CD4-positive, alpha-beta T cell treated with Interleukin-21 for 1 hour (primary cell): ENCODE data around the gene ABCC5.
"Not testable (repeated sequence)": the region's sequence is repeated elsewhere in the genome, so short reads cannot be mapped to it uniquely, and the experiment has no call there.

Experiments used
- DNase-seq: peaks from one replicate; pipeline ENCODE4 v3.0.0-alpha.2; 2020

Gene ABCC5

DNA sequence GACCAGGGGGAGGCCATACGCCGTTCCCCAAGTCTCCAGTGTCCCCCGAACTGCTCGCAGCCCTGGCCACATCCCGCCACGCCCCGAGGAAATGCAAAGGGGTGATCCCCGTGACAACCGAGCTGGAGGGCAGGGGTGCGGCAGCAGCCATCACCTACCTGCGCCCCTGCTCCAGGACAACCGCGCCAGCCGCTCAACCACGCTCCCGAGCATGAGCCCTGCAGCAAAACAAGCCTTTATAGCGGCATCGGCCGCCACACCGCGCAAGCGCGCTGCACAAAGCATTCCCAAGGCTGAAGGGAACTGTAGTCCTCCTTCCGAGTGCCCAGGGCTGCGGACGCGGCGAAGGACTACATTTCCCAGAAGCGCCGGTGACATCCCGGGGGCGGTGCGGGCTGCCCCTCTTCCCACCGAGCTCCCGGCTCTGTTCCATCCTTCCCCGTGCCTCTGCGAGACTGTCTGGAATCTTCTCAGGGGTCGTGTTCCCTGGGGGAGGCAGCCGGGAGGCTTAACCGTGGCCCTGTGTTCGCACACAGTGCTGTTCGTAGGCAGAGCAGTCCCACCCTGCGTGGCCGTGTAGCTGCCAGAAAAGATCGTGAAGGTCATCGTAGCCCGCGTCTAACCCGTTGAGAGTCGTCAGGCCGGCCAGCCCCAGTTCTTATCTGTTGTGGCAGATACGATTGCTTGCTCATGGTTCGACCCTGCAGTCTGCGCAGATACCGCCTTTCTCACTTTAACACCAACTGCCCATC, at the start of gene ABCC5:
ABCC5 (minus strand) TSS at position 213 of the 752 bp plus-strand sequence. CDS start 3,492 bp downstream, outside the sequence.
- DNase-seq: peak; percentile 88

DNA sequence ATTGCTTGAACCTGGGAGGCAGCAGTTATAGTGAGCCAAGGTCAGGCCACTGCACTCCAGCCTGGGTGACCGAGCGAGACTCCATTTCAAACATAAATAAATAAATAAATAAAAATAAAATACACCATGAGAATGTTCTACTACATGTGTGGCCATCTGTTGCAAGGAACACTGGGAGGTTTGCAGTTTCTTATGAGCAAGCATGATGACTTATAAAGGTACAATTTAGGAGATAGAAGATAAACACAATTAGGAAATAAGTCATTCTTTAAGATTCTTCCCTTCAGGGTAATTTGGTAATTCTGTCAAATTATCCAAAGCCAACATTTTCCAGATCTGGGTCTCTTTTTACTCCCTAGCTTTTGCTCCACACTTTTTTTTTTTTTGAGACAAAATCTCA, 48.5 kb upstream of the ABCC5 start:
- no peak for DNase-seq

DNA sequence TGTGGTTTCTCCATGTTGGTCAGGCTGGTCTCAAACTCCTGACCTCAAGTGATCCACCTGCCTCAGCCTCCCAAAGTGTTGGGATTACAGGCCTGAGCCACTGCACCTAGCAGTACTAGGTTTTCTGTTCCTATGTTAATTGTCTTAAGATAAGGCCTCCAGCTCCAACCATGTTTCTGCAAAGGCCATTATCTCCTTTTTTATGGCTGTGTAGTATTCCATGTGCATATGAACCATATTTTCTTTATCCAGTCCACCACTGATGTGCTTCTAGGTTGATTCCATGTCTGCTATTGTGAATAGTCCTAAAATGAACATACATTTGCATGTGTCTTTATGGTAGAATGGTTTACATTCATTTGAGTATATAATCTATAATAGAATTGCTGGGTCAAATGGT, 45.0 kb upstream of the ABCC5 start:
- no peak for DNase-seq

DNA sequence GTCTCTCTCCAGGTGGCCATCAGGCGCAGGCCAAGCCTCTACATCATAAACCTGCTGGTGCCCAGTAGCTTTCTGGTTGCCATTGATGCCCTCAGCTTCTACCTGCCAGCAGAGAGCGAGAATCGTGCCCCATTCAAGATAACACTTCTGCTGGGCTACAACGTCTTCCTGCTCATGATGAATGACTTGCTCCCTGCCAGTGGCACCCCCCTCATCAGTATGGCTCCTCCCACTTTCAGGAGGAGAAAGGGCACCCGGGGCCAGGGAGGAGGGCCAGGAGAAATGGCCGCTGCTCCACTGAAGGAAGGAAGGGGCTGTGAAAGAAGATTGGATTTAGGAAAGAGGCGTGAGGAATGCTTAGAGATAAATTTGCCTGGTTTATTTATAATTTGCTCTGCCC, 41.7 kb upstream of the ABCC5 start:
- no peak for DNase-seq

DNA sequence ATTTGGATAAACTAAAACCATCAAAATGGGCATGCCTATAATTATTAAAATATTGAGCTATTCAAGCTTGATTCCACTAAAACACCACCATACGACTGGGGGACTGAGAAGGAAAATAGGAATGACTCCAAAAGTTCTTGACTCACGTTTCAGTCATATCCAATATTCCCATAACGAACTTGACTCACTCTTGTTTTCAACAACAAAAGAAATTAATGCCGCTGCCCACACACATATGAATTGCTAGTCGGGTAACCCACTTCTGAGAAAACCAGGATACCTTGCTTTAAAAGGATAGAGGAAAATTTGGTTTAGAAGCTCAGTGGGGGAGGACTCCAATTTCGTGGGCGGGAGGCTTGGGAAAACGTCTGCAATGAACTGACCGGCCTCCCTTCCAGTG, 40.3 kb upstream of the ABCC5 start:
- no peak for DNase-seq

DNA sequence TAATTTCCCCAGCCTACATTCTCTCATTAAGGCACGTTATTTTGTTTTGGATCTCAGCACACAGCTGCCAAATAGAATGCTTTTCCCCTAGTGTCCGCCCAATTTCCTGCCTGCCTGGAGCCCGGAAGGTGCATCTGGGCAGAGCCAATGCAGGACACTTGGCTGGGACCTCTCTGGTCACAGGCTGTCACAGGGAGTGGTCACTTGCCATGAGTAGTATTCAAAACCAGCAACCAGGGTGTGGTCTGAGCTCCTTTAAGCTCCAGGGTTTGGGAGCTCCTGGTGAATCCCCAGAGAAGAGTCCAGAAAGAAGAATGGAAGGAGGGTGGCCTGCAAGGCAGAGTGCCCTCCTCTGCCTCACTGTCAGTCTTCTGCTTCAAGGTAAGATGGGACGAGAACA, 35.1 kb upstream of the ABCC5 start, which contains the start of gene HTR3C:
HTR3C (plus strand) TSS at position 281 of the 400 bp plus-strand sequence; CDS start at position 315, 34 bp downstream.
- no peak for DNase-seq

DNA sequence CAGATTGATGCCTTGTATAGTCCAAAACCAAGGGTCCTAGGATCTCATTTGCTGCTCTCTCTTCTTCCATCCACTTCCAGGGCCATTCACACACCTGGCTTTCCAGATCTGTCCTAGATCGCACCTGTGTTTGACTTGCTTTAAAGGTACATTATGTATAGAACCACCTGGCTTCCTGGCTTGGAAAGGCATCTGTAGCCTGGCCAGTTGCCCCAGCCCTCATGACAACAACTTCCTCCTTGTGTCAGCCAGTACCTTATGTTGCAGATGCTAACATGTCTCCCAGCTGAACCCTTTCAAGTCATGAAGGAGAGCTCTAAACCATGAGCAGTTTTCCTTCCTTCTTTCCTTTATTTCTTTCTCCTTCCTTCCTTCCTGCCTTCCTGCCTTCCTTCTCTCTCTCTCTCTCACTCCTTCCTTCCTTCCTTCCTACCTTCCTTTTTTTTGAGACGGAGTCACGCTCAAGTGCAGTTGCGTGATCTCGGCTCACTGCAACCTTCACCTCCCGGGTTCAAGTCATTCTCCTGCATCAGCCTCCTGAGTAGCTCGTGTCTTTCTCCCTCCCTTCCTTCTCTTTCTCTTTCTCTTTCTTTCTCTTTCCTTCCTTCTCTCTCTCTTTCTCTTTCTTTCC, 32.6 kb upstream of the ABCC5 start:
- no peak for DNase-seq

DNA sequence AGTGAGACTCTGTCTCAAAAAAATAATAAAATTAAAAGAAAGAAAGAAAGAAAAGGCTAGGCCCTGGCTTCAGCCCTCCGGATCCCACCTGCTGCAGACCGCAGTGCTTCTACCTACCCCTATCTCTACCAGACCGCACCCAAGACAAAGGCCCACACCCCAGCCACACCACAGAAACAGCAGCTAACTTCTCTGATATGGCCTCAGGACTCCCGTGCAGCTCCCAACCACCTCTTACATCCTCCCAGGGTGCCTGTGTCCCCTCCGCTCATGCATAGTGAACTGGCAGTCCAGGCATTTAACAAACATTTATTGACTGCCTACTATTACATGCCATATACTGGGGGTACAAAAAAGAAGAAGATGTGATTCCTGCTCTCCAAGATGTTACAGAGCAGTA, 28.3 kb upstream of the ABCC5 start:
- no peak for DNase-seq

DNA sequence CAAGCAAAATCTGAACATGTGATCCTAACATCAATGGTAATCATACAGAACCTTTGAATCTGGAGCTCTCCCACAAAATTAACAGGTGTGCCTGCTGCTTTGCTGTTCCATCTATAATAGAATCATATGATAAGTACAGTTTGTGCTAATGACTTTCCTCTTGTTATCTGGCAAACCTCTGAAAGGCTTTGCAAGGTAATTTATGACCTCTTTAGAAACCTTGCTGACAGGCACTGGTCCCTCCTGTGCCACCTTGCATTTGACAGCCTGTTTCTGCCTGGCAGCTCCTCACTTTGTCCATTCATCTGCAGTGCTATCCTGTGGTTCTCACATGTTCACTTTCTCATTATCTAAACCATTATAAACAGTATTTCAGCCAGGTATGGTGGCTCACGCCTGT, 24.9 kb upstream of the ABCC5 start:
- no peak for DNase-seq

DNA sequence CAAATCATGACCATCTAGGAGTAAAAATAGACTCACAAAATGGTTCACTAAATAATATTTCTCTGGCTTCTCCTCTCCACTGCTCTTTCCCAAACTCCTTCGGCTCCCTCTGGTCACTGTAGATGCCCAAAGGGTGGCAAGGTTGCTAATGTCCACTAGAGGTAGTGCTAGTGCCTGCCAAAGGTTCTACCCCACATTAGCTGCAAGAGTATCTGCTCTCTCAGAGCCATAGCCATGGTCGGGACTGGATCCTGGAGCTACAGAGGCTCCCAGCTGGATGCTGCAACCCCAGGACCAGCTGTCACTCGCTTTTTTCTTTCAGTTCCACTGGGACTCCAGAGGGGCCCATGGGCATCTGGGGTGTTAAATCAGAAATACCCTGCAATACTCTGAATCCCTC, 22.3 kb upstream of the ABCC5 start:
- DNase-seq: no peak

DNA sequence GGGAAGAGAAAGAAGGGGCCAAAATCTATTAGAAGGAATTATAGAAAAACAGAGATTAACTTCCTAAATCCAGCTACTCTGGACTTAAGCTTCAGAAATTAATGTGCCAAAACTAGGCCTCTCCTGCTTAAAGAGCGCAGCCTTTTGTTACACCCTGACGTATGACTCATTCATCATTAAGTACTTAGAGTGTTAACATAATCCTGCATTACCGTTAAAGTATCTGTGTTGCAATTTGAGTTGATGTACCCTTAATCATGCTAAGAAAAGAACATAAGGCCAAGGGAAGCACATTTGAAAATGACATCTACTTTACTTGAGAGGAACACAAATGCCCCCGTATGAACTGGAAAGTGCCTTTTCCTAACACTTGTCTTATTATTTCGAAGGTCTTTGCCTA, 21.7 kb upstream of the ABCC5 start:
- DNase-seq: no peak

DNA sequence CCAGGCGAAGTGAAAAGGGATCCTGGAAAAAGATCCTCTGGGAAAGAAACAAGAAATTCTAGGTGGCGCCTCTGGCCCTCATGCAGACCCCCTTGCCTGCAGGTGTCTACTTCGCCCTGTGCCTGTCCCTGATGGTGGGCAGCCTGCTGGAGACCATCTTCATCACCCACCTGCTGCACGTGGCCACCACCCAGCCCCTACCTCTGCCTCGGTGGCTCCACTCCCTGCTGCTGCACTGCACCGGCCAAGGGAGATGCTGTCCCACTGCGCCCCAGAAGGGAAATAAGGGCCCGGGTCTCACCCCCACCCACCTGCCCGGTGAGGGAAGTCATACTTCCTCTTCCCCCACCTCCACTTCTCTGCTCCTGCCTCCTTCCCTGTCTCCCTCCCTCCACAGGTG, 20.6 kb upstream of the ABCC5 start:
- DNase-seq: not testable (repeated sequence)

DNA sequence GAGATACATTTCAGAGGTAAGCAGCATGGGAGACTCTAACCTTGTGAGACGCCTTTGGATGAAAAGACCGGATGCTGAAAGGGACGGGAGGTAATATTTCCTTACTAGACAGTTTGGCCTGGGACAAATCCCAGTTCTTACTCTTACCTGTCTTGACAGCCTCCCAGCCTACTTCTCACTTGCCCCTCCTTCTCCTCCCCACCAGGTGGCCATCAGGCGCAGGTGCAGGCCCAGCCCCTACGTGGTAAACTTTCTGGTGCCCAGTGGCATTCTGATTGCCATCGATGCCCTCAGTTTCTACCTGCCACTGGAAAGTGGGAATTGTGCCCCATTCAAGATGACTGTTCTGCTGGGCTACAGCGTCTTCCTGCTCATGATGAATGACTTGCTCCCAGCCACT, 20.1 kb upstream of the ABCC5 start:
- no peak for DNase-seq

DNA sequence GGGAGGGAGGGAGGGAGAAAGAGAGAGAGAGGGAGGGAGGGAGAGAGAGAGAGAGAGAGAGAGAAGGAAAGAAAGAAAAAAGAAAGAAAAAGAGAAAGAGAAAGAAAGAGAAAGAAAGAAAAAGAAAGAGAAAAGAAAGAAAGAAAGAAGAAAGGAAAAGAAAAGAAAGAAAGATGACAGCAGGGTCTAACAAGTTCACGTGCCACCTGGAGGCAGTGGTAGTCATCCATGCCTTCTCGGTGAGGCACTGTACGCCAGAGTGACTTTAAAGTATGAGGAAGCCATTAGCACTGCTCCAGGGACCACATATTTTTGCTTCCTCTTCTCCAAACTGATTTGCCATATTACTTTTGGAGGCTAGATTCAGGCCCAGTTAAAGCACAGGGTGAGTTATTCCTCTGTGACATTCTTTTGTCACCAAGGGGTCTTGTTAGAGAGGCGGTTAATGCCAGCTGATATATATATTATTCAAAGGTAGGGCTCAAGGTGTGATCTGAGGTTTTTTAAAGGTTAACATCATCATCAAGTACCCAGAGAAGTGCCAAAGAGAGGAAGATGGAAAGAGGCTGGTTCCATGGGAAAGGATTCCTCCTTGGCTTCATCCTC, 13.6 kb upstream of the ABCC5 start, which contains the start of gene HTR3D:
HTR3D (plus strand) TSS at position 556 of the 606 bp plus-strand sequence; CDS start at position 556, 0 bp downstream.
- DNase-seq: no peak

DNA sequence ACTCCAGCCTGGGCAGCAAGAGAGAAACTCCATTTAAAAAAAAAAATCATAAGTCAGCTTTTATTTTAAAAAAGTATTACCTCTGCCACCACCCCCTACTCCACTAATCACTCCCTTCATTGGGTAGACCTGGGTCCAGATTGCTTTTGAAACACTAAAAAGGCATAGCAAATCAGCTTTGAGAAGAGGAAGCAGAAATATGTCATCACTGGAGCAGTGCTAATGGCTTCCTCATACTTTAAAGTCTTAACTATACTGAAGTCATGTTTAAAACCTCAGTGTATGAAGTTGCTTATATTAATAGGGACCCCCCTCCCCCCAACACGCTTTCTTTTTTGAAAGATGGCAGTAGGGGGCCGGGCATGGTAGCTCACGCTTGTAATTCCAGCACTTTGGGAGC, 12.9 kb upstream of the ABCC5 start:
- DNase-seq: no peak

DNA sequence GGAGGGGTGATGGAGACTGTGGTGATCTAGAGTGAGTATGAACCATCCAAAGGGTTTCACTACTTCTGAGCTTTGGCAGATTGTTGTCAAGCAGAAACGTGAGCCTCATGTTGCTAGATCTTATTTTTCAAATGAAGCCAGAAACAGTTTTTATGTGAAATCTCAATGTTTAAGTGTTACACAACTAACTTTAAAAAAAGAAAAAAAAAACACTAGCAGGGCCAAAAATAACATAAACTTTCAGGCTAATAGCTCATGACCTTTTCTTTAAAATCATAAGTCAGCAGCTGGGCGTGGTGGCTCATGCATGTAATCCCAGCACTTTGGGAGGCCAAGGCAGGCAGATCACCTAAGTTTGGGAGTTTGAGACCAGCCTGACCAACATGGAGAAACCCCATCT, 11.8 kb upstream of the ABCC5 start:
- DNase-seq: no peak

DNA sequence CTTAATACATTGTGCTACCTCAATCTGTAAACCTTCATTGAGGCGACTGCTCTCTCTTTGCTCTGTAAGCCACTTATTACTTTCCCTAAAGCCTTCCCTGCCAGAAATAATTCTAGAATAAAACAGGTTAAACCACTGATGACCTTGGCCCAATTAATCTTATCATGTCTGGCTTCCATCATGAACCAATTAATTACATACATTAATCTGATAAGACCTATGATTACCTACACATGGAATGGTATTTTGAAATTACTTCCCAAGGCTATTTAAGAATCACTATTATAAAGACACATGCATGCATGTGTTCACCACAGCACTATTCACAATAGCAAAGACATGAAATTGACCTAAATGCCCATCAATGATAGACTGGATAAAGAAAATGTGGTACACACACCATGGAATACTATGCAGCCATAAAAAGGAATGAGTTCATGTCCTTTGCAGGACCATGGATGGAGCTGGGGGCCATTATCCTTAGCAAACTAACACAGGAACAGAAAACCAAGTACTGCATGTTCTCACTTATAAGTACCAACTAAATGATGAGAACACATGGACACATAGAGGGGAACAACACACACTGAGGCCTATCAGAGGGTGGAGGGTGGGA, 10.7 kb upstream of the ABCC5 start:
- DNase-seq: not testable (repeated sequence)

DNA sequence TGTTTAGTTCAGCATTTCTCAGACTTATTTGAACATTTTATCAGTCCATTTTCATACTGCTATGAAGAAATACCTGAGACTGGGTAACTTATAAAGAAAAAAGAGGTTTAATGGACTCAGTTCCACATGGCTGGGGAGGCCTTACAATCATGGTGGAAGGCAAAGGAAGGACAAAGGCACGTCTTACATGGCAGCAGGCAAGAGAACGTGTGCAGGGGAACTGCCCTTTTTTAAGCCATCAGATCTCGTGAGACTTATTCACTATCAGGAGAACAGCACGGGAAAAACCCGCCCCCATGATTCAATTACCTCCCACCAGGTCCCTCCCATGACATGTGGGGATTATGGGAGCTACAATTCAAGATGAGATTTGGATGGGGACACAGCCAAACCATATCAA, 7.6 kb upstream of the ABCC5 start:
- not testable (repeated sequence) for DNase-seq

DNA sequence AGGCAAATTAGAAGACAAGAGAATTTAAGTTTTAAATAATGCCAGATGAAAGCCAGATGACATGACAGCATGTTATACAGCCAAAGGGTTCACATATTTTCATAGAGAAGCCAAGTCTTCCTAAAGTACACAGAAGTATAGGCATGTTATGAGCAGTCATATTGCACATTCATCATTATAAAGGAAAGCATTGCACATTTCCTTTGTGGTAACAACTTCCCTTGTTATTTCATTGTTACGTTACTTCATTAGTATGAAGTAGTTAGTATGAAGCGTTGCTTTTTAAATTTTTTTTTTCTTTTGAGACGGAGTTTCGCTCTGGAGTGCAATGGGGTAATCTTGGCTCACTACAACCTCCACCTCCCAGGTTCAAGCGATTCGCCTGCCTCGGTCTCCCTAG, 4.6 kb upstream of the ABCC5 start:
- no peak for DNase-seq

DNA sequence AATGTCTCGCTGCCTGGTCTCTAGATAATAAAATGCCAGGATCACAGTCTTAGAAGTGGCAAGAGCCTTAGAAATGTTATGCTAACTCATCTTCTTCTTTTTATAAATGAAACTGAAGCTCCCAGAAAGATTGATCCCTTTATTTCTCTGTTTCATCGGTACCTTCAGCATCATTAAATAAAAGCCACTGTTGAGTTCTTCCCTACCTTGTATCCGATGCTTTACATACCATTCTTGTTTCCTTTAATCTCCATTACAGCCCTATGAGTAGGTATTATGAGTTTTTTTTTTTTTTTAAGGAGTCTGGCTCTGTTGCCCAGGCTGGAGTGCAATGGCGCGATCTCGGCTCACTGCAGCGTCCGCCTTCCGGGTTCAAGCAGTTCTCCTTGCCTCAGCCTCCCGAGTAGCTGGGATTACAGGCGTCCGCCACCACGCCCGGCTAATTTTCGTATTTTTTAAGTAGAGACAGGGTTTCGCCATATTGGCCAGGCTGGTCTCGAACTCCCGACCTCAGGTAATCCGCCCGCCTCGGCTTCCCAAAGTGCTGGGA, 815 bp upstream of the ABCC5 start:
- DNase-seq: no peak

DNA sequence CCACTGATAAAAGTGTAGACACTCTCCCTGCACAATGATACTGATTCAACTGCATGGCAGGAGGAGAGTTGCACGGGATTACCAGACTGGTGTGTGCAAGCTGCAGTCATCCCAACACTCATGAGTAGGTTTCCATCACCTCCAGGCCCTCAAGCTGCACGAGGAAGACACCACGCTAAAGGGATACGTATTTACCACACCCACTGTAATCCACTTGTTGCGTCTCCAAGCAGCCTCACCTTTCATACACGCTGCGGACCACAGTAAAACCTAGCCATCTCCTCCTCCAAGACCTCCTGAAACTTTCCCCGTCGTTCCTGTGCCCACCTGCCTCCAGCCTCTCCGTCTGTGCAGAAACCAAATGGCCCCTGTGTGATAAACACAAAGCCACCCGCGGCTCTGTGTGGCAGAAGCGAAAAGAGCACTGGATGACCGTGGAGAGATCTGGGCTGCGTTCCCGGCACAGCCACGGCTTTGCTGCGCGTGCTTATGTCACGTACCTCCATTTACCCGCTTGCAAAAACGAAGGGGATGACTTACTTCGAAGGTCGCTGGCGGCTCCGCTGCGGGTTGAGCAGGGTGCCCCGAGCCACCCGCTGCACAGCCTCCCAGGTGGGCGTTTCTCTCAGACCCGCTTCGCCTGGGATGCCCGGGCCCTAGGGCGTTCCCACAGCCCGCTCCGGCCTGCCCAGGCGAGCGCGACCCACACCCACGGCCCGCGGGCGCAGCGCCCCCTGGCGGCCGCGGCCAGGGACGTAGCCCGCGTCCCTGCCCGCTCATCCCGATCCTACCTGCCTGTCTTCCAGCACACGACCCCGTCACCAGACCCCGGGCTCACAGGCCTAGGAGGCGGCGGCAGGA, 643 bp downstream of the ABCC5 start:
- peak; percentile 56 for DNase-seq

DNA sequence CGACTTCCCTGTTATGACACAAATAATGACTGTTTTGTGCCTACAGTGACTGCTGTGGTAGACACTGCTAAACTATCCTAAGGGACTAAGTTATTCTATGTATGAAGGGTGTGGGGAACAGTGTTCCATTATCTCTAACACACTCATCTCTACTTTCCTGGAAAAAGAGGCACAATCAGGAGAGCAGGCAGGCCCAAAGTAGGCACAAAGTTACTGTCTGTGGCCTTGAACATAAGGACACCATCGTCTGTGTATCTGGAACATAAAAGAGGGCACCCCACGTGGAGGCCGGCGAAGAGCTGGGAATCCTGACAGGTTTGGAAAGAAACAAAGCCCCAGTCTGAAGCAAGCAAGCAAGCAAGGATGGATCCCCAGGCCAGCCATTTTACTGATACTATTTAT, 1.5 kb downstream of the ABCC5 start:
- DNase-seq: no peak
